ENCODE measurements around the gene GK2.

- TF ChIP-seq POLR2A (IDR thresholded peaks at IDR 0.05) (no peak), CTCF (IDR thresholded peaks at IDR 0.05) (no peak)
Observed at GRCh38 chr4:79454656-79455055, 46.6 kb upstream of the GK2 start.

All from body of pancreas (tissue), 4 donors.